Measurements from ENCODE around the gene MDP1.

The MDP1 gene

GRCh38 chr14:24176599-24176998 lies 39.3 kb downstream of the MDP1 start:
- no peak overlapping the region for H3K4me3 ChIP-seq (ENCODE audit: low read depth, low read length)
- TF ChIP-seq CTCF (IDR thresholded peaks at IDR 0.05; ENCODE audit: borderline replicate concordance, insufficient read depth, low read depth, low read length): no peak

GRCh38 chr14:24172871-24173281 lies 43.0 kb downstream of the MDP1 start:
- peak overlapping the region; percentile 72 for H3K4me3 ChIP-seq (ENCODE audit: low read depth, low read length)
- no peak for TF ChIP-seq CTCF (IDR thresholded peaks at IDR 0.05; ENCODE audit: borderline replicate concordance, insufficient read depth, low read depth, low read length)

GRCh38 chr14:24172261-24172860 lies 43.5 kb downstream of the MDP1 start:
- H3K4me3 ChIP-seq (ENCODE audit: low read depth, low read length): peak overlapping the region; percentile 72
- no peak for TF ChIP-seq CTCF (IDR thresholded peaks at IDR 0.05; ENCODE audit: borderline replicate concordance, insufficient read depth, low read depth, low read length)

- TF ChIP-seq CTCF (IDR thresholded peaks at IDR 0.05; ENCODE audit: borderline replicate concordance, insufficient read depth, low read depth, low read length): no peak
- H3K4me3 ChIP-seq (ENCODE audit: low read depth, low read length): peak within 1 kb of the TSS; percentile 72
Observed at GRCh38 chr14:24171422-24172260, 44.2 kb downstream of the MDP1 start, which contains the start of gene REC8. TSS of gene REC8 (plus strand) at chr14:24172080. CDS start at chr14:24172553, 473 bp downstream.

- no peak for TF ChIP-seq CTCF (IDR thresholded peaks at IDR 0.05; ENCODE audit: borderline replicate concordance, insufficient read depth, low read depth, low read length)
- no peak overlapping the region for H3K4me3 ChIP-seq (ENCODE audit: low read depth, low read length)
Observed at GRCh38 chr14:24167469-24168114, 48.3 kb downstream of the MDP1 start.

GRCh38 chr14:24165785-24166184 lies 50.1 kb downstream of the MDP1 start:
- H3K4me3 ChIP-seq (ENCODE audit: low read depth, low read length): no peak overlapping the region
- TF ChIP-seq CTCF (IDR thresholded peaks at IDR 0.05; ENCODE audit: borderline replicate concordance, insufficient read depth, low read depth, low read length): no peak
